NCI-H146 (cell line): ENCODE data around the gene GSTO2.
A peak's percentile ranks its signal among the peaks of the same experiment; 100 is the strongest.
"Not testable (repeated sequence)": the region's sequence is repeated elsewhere in the genome, so short reads cannot be mapped to it uniquely, and the experiment has no call there.

Experiments used
- DNase-seq: peaks from one replicate; lab custom pipeline; 2025; lab: John Stamatoyannopoulos, UW

The GSTO2 gene

GRCh38 chr10:104268713-104269645, at the start of gene GSTO2:
Gene GSTO2 (plus strand): TSS chr10:104269184. CDS start chr10:104274916, 5,732 bp downstream.
- peak; percentile 99 for DNase-seq

- no peak for DNase-seq
Measured at GRCh38 chr10:104220522-104220921, 48.5 kb upstream of the GSTO2 start.

GRCh38 chr10:104223304-104223703, 45.7 kb upstream of the GSTO2 start:
- no peak for DNase-seq

GRCh38 chr10:104230490-104230889, 38.5 kb upstream of the GSTO2 start:
- DNase-seq, result no peak

- DNase-seq, result peak; percentile 97
Measured at GRCh38 chr10:104231784-104232612, 37.0 kb upstream of the GSTO2 start, which contains the start of gene CFAP43. Gene CFAP43 (minus strand): TSS chr10:104232364. CDS start chr10:104232246, 118 bp downstream.

GRCh38 chr10:104232613-104233102, 36.3 kb upstream of the GSTO2 start:
- DNase-seq, result no peak

- no peak for DNase-seq
Measured at GRCh38 chr10:104233817-104234216, 35.2 kb upstream of the GSTO2 start.

- no peak for DNase-seq
Measured at GRCh38 chr10:104234934-104235333, 34.0 kb upstream of the GSTO2 start.

- DNase-seq, result no peak
Measured at GRCh38 chr10:104235801-104236200, 33.2 kb upstream of the GSTO2 start.

GRCh38 chr10:104240078-104240477, 28.9 kb upstream of the GSTO2 start:
- no peak for DNase-seq

GRCh38 chr10:104242545-104242944, 26.4 kb upstream of the GSTO2 start:
- DNase-seq, result no peak

- not testable (repeated sequence) for DNase-seq
Measured at GRCh38 chr10:104243009-104243408, 26.0 kb upstream of the GSTO2 start.

GRCh38 chr10:104243512-104243911, 25.5 kb upstream of the GSTO2 start:
- DNase-seq, result no peak

GRCh38 chr10:104245066-104245632, 23.8 kb upstream of the GSTO2 start:
- no peak for DNase-seq

GRCh38 chr10:104246976-104247375, 22.0 kb upstream of the GSTO2 start:
- no peak for DNase-seq

GRCh38 chr10:104247513-104248146, 21.4 kb upstream of the GSTO2 start:
- DNase-seq, result no peak

- DNase-seq, result not testable (repeated sequence)
Measured at GRCh38 chr10:104248931-104249330, 20.1 kb upstream of the GSTO2 start.

GRCh38 chr10:104250371-104250770, 18.6 kb upstream of the GSTO2 start:
- peak; percentile 12 for DNase-seq

- DNase-seq, result no peak
Measured at GRCh38 chr10:104251443-104251842, 17.5 kb upstream of the GSTO2 start.

GRCh38 chr10:104252368-104252767, 16.6 kb upstream of the GSTO2 start:
- no peak for DNase-seq

- peak; percentile 73 for DNase-seq
Measured at GRCh38 chr10:104253106-104253505, 15.9 kb upstream of the GSTO2 start.
